Renal cortex interstitium (tissue), 11 donors: ENCODE data around the gene KRT15. TPM values are rescaled to one million over a fixed set of nuclear protein-coding genes. Genes with fewer than 3 reads are reported as not detected.
A peak's percentile ranks its signal among the peaks of the same experiment; 100 is the strongest.
"Not testable (repeated sequence)": the region's sequence is repeated elsewhere in the genome, so short reads cannot be mapped to it uniquely, and the experiment has no call there.

Experiments used
- DNase-seq, 11 donors: peaks; one replicate each; pipeline ENCODE4 v3.0.0-alpha.2; 2013; ENCODE audit warnings: low read depth in 9 of 11, low spot score in 4 of 11; ENCODE audit errors: extremely low read depth in 1 of 11
- polyA plus RNA-seq, 3 donors: library from polyadenylated mRNA; unstranded; fragments of 120-200 nt; gene quantifications; one replicate each; pipeline ENCODE4 v1.2.1, GENCODE V29; 2013; ENCODE audit not compliant: insufficient read length in 3 of 3

Gene KRT15
- polyA plus RNA-seq, 3 donors, result 0.51 to 2.0 (median 0.72) TPM

- DNase-seq, result no peak
These were observed 28.1 kb upstream of the KRT15 start for GRCh38 chr17:41546819-41547218.

- no peak for DNase-seq
These were observed 27.2 kb upstream of the KRT15 start for GRCh38 chr17:41545829-41546410.

- no peak for DNase-seq
These were observed 26.2 kb upstream of the KRT15 start for GRCh38 chr17:41544935-41545334.

GRCh38 chr17:41544491-41544892 is 25.8 kb upstream of the KRT15 start:
- DNase-seq, result peak in 1 of 11 donors; percentile 73

GRCh38 chr17:41542786-41543185 is 24.1 kb upstream of the KRT15 start:
- not testable (repeated sequence) for DNase-seq

- no peak for DNase-seq
These were observed 23.7 kb upstream of the KRT15 start for GRCh38 chr17:41542357-41542756.

- DNase-seq, result no peak
These were observed 22.4 kb upstream of the KRT15 start for GRCh38 chr17:41540921-41541625.

- DNase-seq, result no peak
These were observed 21.4 kb upstream of the KRT15 start for GRCh38 chr17:41539979-41540701.

GRCh38 chr17:41539071-41539492 is 20.4 kb upstream of the KRT15 start:
- DNase-seq, result no peak

- DNase-seq, result no peak
These were observed 19.9 kb upstream of the KRT15 start for GRCh38 chr17:41538565-41538991.

- DNase-seq, result no peak
These were observed 19.3 kb upstream of the KRT15 start for GRCh38 chr17:41537990-41538389.

GRCh38 chr17:41537614-41537954 is 18.9 kb upstream of the KRT15 start:
- DNase-seq, result no peak

GRCh38 chr17:41536741-41537613 is 18.3 kb upstream of the KRT15 start:
- DNase-seq, result no peak

- DNase-seq, result no peak
These were observed 17.2 kb upstream of the KRT15 start for GRCh38 chr17:41535764-41536481.

- DNase-seq, result no peak
These were observed 16.3 kb upstream of the KRT15 start for GRCh38 chr17:41534899-41535546.

- no peak for DNase-seq
These were observed 14.9 kb upstream of the KRT15 start for GRCh38 chr17:41533613-41534012.

- no peak for DNase-seq
These were observed 14.4 kb upstream of the KRT15 start for GRCh38 chr17:41532947-41533570.

GRCh38 chr17:41531993-41532392 is 13.3 kb upstream of the KRT15 start:
- DNase-seq, result no peak
